Loucy (cell line): ENCODE measurements around the gene HCST.

Experiments used
- H2AFZ ChIP-seq: fragments of 200-600 bp; sonication (generic); 2 replicates; pipeline ENCODE4 v1.6.0; 2016; ENCODE audit warnings: antibody characterized with exemption, mild to moderate bottlenecking, low read length, moderate library complexity
- H3F3A ChIP-seq: fragments of 200-600 bp; 2 replicates; pipeline ENCODE4 v1.6.0; 2016; ENCODE audit warnings: antibody characterized with exemption, low read depth, mild to moderate bottlenecking
- H3K27me3 ChIP-seq: fragments of 200-600 bp; sonication (generic); 2 replicates; pipeline ENCODE4 v1.6.1; 2014; ENCODE audit warnings: low read length, mild to moderate bottlenecking; ENCODE audit not compliant: insufficient read depth, poor library complexity, severe bottlenecking
- H3K36me3 ChIP-seq: fragments of 200-600 bp; sonication (generic); 2 replicates; pipeline ENCODE4 v1.6.1; 2016; ENCODE audit warnings: low read length; ENCODE audit not compliant: insufficient read depth
- H3K4me1 ChIP-seq: fragments of 200-600 bp; sonication (generic); 2 replicates; pipeline ENCODE4 v1.5.1; 2014; ENCODE audit warnings: low read length, mild to moderate bottlenecking; ENCODE audit not compliant: insufficient read depth, poor library complexity, severe bottlenecking
- H3K4me2 ChIP-seq: fragments of 200-600 bp; sonication (generic); 2 replicates; pipeline ENCODE4 v1.6.0; 2014; ENCODE audit warnings: antibody characterized with exemption, low read length, low read depth, mild to moderate bottlenecking; ENCODE audit not compliant: poor library complexity, severe bottlenecking
- H3K4me3 ChIP-seq: fragments of 200-600 bp; sonication (generic); 2 replicates; pipeline ENCODE4 v1.5.1; 2014; ENCODE audit warnings: low read length, mild to moderate bottlenecking, mixed read lengths; ENCODE audit not compliant: poor library complexity, severe bottlenecking
- H3K79me2 ChIP-seq: fragments of 200-600 bp; sonication (generic); 2 replicates; pipeline ENCODE4 v1.6.1; 2014; ENCODE audit warnings: low read length; ENCODE audit not compliant: insufficient read depth
- H3K9ac ChIP-seq: fragments of 200-600 bp; sonication (generic); 2 replicates; pipeline ENCODE4 v1.6.0; 2014; ENCODE audit warnings: mild to moderate bottlenecking, low read depth, low read length, moderate library complexity; ENCODE audit not compliant: poor library complexity, severe bottlenecking
- H3K9me2 ChIP-seq: fragments of 200-600 bp; sonication (generic); replicated peaks from 2 replicates; pipeline ENCODE4 v1.6.1; 2016; ENCODE audit warnings: low read depth, low read length, mixed read lengths
- H3K9me3 ChIP-seq: fragments of 200-600 bp; sonication (generic); 2 replicates; pipeline ENCODE4 v1.6.1; 2014; ENCODE audit warnings: mild to moderate bottlenecking, antibody characterized with exemption, low read length, low read depth; ENCODE audit not compliant: insufficient read depth
- H4K20me1 ChIP-seq: fragments of 200-600 bp; sonication (generic); 2 replicates; pipeline ENCODE4 v1.6.0; 2014; ENCODE audit warnings: antibody characterized with exemption, low read length, mild to moderate bottlenecking; ENCODE audit not compliant: insufficient read depth, poor library complexity, severe bottlenecking
- CTCF ChIP-seq: fragments of 200-600 bp; sonication (generic); conservative IDR thresholded peaks from 2 replicates; pipeline ENCODE4 v1.5.1; 2014; ENCODE audit warnings: mild to moderate bottlenecking, antibody characterized with exemption, low read length
- EZH2phosphoT487 ChIP-seq: fragments of 200-600 bp; IDR thresholded peaks from 2 replicates; pipeline ENCODE4 v1.6.1; 2018; ENCODE audit warnings: antibody characterized with exemption, mild to moderate bottlenecking, moderate library complexity, borderline replicate concordance

Gene HCST

GRCh38 chr19:35940839-35941238, 38.5 kb downstream of the HCST start:
- Histone ChIP-seq H3K9me3 (no peaks in the 10 kb centered on the region), H3K4me2 (no peak overlapping the region), H3K4me3 (no peak overlapping the region), H2AFZ (no peak overlapping the region), H3K79me2 (no peaks in the 10 kb centered on the region), H3K27me3 (no peaks in the 10 kb centered on the region), H4K20me1 (peaks cover 8% of the 10 kb centered on the region), H3K9ac (no peak overlapping the region), H3K9me2 (no peaks in the 10 kb centered on the region), H3K4me1 (peaks cover 19% of the 10 kb centered on the region), H3K36me3 (no peaks in the 10 kb centered on the region), H3F3A (no peaks in the 10 kb centered on the region)
- TF ChIP-seq CTCF (no peak), EZH2phosphoT487 (no peak)

GRCh38 chr19:35942235-35942634, 39.9 kb downstream of the HCST start:
- Histone ChIP-seq H3K36me3 (no peaks in the 10 kb centered on the region), H3K9ac (no peak overlapping the region), H2AFZ (no peak overlapping the region), H3K4me2 (no peak overlapping the region), H3K79me2 (no peaks in the 10 kb centered on the region), H3K27me3 (no peaks in the 10 kb centered on the region), H4K20me1 (peaks cover 8% of the 10 kb centered on the region), H3K9me2 (no peaks in the 10 kb centered on the region), H3K4me3 (no peak overlapping the region), H3K9me3 (no peaks in the 10 kb centered on the region), H3K4me1 (peaks cover 9% of the 10 kb centered on the region), H3F3A (no peaks in the 10 kb centered on the region)
- TF ChIP-seq CTCF (no peak), EZH2phosphoT487 (no peak)

- no peak overlapping the region for H3K4me3 ChIP-seq
- TF ChIP-seq CTCF, result no peak
- TF ChIP-seq EZH2phosphoT487, result no peak
- H3K4me1 ChIP-seq, result no peaks in the 10 kb centered on the region
- H4K20me1 ChIP-seq, result no peaks in the 10 kb centered on the region
- no peaks in the 10 kb centered on the region for H3K9me3 ChIP-seq
- H3K9ac ChIP-seq, result no peak overlapping the region
- no peak overlapping the region for H3K4me2 ChIP-seq
- H3K27me3 ChIP-seq, result no peaks in the 10 kb centered on the region
- no peaks in the 10 kb centered on the region for H3K36me3 ChIP-seq
- H3F3A ChIP-seq, result no peaks in the 10 kb centered on the region
- no peaks in the 10 kb centered on the region for H3K79me2 ChIP-seq
- no peak overlapping the region for H2AFZ ChIP-seq
- no peaks in the 10 kb centered on the region for H3K9me2 ChIP-seq
Measured at GRCh38 chr19:35943321-35944301, 41.3 kb downstream of the HCST start.
